ENCODE results near the gene MAFF.
"Not testable (repeated sequence)": the region's sequence is repeated elsewhere in the genome, so short reads cannot be mapped to it uniquely, and the experiment has no call there.

The MAFF gene

DNA sequence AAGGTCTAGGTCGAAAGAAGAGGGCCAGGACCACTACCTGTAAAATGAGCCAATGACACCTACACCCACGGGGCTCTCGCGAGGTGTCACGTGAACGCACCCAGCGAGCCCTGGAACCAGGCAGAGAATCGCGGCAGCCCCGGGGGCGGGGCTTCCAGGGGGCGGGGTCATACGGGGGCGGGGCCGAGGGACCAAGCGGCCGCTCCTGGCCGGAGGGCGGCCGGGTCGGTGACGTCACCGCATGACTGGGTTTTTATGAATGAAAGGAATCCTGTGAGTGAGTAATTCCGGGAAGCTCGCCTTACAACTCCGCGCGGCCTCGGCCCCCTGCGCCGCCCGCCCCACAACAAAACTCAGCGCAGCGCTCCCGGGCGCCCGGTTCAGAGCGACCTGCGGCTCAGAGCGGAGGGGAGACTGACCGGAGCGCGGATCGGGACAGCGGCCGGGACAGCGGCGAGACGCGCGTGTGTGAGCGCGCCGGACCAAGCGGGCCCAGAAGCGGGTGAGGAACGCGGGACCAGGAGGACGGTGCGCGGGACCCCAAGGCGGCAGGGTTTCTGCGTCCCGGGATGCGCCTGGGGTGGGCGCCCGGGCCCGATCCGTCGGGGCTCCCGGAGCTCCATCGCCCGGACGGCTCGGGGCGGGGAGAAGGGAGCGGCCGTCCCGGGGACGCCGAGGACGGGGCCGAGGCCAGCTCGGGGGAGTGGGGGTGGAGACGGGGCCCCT is at the start of gene MAFF:
Gene MAFF, plus strand, starts transcription at position 284 of the 726 bp plus-strand sequence. CDS start 11,860 bp downstream, outside the sequence.
- DNase-seq: peak; percentile 90

DNA sequence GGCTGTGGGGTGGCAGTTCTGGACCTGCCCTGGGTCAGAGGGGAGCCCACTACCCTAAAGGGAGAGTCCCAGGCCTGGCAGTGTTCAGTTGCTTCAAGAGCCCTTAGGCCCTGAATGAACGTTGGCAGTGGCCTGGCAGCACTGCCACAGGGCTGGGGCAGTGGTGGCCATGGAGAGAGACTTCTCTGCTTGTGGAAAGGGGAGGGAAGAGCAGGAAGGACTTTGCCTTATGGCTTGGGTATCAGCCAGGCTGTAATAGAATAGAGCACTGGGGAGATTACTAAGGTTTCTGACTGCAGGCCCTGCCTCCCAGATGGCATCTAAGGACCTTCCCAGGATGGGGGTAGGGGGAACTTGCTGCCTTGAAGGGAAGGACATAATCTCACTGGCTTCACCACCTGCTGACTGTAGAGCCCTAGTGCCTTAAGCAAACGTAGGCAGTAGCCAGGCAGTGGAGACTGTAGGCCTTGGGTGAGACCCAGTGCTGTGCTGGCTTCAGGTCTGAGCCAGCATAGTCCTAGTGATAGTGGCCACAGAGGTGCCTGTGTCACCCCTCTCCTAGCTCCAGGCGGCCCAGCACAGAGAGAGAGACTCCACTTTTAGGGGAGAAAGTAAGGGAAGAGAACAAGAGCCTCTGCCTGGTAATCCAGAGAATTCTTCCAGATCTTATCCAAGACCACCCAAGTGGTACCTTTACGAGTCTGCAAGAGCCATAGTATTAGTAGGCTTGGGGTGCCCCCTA is 47.8 kb upstream of the MAFF start:
- peak; percentile 42 for DNase-seq

DNA sequence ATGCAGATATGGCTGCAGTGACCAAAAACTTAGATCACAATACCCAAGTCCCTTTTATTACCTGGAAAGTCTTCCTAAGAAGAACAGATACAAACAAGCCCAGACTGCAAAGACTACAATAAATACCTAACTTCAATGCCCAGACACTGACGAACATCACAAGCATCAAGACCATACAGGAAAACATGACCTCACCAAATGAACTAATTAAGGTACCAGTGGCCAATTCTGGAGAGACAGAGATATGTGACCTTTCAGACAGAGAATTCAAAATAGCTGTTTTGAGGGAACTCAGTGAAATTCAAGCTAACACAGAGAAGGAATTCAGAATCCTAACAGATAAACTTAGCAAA is 47.3 kb upstream of the MAFF start:
- DNase-seq: not testable (repeated sequence)

DNA sequence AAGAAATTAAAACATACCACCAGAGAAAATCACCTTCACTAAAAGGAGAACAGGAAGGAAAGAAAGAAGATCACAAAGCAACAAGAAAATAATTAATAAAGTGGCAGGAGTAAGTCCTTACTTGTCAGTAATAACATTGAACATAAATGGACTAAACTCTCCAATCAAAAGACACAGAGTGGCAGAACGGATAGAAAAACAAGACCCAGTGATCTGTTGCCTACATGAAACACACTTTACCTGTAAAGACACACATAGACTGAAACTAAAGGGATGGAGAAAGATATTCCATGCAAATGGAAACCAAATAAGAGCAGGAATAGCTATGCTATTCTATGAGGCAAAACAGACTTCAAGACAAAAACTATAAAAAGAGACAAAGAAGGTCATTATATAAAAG is 46.1 kb upstream of the MAFF start:
- DNase-seq: no peak

DNA sequence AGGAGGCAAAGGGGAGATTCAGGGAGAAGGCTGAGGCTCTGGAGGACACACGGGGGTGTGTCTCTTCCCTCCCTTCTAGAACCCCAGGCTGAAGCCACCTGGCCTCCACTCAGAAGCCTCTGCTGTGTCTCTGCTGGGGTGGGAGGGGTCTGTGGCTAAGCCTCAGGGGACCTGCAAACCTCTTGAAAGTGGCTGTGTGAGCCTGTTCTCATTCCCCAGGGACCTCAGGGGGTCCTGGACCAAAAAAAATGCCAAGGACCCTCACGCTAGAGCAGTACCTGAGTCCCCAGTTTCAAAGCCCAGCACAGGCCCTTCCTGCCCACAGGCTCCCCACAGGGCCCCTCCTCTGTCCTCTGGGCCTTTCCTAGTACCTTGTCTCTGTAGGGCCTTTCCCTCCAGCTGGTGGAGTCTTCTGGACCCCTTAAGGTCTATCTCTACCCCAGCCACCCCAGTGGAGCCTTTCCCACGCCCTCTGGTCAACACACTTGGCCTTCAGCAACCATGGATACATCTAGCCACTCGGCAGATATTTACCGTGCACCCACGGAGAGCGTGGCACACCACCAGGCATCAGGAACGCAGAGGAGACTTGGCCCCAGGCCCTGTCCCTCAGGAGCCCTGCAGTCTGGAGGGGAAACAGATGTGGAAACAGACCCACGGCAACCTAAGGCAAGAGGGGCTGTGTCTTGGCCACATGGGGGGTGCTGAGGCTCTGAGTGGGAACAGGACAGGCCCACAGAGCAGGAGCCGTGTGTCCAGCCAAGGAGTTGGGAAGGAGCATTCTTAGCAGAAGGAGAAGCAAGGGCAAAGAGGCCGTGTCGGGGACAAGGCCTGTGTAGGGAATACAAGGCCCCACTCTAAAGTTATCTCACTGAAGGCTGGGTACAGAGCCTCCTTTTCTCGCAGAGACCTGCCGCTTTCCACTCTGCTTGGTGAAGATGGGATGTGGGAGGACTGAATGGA is 38.6 kb upstream of the MAFF start:
- no peak for DNase-seq

DNA sequence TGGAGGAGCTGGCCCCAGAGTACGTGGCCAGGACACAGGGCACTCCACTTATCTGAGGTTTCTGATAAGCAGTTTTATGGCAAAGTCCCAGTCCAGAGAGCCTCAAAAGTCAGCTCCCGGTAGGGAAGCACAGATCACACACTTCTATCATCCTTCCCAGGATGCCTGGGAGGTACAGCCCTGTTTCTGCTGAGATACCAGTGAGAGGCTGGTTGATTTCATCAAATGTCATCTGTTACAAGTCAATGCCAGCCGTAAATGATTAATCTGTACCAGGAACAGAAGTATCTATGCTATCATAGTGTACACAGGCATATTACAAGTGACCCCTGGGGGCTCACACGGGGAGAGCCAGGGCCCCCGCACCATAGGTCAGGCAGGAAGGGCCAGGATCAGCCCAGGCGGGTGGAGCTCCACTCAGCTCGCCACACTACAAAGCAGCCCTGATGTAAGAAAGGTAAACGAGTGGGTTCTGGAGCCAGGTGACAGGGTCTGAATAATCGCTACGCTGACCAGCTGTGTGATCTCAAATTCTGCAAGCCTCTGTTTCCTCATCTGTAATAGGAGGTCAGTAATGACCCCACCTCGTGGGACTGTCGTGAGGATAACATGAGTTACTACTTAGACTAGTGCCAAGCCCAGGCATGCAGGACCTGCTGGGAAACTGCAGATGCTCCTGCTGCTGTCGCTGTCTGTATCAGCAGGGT is 37.8 kb upstream of the MAFF start:
- DNase-seq: no peak

DNA sequence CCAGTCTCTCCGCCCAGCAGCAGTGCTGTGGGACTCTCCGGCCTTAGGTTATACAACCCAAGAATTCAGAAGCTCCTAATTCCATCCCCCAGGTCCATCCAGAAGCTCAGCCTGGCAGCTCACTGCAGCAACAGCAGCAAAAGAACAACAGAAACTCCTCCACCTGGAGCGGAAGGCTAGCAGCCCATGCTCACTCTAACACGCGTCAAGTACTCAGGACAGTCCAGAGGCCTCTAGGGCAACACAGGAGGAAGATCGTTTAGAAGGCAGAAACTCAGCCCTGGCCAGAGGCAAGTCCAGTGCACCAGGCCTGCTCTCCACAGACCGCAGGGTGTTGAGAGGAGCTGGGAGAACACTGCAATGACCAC is 37.3 kb upstream of the MAFF start:
- DNase-seq: no peak

DNA sequence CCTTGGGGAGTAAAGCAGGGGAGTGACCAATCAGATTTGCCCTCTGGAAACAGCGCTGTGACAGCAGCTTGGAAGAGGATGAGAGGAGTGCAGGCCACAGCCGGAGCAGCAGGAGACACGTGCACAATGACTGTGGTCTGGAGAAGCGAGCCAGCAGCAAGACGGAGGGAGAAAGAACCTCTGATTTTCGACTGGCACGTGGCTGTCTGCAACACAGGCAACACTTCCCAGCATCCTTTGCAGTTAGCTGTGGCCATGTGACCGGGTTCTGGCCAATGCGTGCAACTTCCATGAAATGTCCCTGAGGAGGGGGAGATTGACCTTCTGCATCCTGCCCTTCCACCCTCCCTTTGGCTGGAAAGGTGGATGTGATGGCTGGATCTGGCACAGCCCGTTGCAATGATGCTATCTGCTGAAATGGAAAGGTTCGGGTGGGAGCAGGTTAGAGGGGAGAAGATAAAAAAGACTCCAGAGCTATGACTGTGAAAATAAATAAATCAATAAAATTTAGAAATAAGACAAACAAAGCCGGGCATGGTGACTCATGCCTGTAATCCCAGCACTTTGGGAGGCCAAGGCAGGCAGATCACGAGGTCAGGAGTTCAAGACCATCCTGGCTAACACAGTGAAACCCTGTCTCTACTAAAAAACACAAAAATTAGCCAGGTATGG is 35.7 kb upstream of the MAFF start:
- no peak for DNase-seq

DNA sequence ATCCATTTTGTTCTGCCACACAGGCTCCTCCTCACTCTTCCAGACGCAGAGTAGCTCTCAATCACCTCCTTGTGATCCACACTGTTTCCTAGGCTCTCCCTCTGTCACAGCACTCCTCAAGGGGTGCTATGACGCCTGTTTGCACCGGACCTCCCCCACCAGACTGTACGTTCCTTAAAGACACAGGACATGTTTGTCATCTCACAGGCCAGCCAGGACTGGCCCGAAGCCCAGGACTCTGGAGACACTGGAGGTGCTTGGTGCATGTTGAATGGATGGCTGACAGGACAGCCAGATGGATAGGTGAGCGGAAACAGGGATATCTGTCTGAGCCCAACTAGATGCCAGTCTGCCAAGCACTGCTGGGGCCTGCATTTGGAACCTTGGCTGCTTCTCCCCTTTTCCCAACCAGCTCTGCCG is 33.8 kb upstream of the MAFF start:
- DNase-seq: peak; percentile 95

DNA sequence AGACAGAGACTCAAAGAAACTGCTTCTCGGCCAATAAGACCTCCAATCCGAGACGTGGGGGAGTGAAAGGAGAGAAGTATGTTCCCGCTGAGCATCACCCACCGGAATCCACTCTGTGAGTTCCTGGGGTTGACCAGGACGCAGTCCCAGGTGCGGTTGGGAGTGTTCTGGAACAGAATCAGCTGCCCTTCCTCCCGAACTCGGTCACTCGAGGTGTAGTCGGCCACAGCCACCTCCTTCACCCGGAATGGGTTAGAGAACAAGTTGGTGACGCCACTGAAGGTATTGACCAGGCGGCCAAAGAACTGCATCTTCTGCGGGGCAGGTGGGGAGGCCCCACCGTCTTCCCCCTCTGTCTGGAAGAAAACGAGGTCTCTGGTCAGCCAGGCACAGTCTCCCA is 32.7 kb upstream of the MAFF start:
- no peak for DNase-seq

DNA sequence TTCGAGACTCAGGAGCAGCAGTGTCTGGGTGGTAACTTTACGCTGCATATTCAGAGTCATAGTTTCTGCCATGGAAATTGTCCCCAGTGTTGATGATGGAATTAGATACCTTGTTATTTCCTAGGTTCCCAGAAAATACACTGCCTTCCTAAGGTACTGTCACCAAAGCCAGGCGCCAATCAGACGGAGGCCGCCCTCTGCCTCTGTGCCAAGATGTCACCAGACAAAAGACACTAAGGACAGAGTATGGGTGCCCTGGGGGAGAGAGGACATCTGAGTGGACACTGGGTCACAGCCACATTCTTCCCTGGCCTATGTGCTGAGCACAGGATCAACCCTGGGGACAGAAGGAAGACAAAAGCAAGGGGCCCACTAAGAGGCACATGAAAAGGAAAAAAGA is 31.3 kb upstream of the MAFF start:
- DNase-seq: no peak

DNA sequence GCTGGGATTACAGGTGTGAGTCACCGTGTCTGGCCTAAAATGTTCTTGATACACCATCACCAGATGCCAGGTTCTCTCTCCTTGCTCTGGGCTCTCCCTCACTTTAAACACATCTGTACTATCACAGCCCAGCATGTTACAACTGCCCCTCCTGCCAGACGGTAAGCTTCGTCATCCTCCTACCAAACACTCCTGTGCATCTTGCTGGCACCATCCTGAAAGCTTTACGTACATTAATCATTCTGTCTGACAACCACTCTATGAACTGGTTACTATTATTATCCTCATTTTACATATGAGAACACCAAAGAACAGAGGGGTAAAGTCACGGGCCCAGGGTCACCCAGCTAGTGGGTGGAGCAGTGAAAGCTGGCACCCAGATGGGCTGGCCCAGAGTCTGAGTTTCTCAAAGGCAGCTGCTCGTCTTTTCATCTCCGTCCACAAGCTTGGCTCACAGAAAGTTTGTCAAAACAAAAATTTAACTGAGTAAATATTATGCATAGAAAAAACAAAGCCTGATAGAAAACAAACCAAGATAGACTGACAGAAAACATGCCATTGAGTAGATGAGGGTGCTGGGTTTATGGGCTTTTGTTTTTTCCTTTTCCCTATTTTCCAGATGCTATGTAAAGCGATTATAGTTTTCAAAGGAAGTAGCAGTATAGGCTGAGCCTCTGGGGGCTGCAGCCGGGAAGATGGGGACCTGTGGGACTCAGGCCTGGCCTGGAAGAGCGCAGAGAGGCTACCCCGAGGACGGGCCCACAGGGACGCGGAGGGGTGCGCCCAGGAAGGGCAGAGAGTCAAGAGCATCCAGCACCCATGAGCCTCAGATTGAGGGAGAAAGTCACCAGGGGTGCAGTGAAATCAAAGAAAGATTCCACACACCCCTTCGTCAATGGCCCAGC is 29.6 kb upstream of the MAFF start:
- no peak for DNase-seq

DNA sequence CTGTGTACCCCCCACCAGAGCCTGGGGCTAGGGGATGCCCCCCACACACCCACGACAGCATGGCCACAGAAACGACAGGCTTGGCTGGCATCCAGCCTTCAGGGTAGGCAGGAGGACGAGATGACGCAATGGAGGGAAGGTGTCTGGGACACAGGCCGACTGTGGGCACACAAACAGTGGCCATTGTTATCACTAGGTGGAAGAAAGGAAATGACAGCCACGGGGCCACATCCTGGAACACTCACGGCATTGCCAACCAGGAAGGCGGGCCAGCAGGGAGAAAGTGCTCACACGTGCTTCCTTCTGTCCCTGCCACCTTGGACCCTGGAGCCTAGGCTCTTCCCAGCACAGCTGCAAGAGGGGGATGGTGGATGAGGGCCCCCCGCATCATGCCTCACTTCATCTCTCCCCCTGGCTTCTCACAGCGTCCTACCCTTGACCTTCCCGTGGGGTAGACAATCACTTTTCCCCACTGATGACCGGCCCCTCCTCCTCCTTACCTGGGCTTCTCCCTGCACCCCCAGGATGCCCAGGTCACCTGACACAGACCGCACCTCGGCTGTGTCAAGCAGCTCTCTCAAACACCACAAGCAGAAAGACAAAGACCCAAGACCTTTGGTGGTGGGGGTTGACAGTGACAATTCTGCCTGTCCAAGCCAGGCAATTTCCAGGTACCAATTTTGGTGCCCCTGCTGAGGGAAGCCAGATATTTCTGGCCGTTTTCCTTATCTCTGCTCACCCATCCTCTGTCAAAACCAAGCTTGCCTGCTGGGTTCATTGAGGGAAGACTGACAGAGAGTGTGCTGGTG is 28.8 kb upstream of the MAFF start:
- peak; percentile 89 for DNase-seq

DNA sequence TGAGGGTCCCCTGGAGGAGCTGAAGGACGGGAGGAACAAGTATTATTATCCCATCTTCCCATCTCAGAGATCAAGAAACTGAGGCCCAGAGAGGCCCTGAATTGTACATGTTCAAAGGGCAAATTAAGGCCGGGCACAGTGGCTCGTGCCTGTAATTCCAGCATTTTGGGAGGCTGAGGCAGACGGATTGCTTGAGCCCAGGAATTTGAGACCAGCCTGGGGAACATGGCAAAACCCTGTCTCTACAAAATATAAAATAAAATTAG is 28.2 kb upstream of the MAFF start:
- DNase-seq: no peak

DNA sequence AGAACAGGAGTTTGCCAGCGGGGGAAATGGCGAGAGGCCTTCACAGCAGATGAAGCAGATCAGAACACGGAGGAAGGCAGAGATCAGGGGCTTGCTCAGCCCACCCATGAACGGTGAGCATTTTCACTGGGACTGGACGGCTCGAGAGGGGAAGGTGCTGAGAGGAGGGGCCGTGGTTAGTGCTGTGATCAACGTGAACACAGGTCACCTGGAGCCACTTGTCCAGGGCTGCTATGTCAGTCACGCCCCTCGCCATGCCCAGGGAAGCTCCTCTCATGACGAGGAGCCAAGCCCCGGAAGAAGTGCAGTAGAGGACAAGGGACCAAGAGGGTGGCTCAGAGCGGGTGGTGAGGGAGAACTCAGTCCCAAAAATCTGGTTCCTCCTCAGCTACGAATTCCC is 27.2 kb upstream of the MAFF start:
- no peak for DNase-seq

DNA sequence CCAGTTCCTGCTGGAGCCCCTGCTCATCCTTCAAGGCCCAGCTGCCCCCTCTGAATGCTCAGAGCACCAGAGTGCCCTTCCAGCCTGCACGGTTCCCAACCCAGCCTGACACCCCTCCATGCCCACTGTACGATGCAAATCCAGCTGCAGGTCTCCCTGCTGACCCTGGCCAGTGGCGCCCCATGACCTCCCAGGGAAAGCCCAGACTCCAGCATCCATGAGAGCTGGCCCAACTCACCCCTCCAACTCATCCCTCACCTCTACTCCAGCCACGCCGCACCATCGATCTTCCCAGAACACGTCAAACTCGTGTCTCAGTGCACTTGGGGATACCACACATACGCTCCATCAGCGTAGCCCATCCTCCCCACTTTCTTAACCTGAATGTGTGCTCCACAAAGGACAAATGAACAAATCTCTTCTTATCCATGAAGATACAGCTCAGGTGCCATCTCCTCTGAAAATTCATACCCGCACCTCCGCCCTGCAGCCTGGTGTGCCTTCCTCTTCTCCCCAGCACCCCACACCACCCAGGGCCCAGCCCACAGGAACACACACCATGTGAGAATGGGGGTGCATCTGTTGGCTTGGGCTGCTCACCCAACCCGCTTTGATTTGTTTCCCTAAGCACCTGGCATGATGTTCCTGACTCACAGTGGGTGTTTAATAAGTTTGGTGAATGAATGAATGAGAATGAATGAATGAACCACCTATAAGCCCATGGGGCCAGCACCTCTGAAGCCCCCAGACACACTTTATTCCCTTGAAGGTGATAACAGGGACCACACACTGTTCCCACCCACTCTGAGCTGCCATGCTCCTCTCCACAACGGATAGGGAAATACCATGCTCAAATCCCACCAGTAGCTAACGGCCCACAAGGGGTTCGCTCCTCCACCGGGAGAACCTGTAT is 26.3 kb upstream of the MAFF start:
- DNase-seq: no peak

DNA sequence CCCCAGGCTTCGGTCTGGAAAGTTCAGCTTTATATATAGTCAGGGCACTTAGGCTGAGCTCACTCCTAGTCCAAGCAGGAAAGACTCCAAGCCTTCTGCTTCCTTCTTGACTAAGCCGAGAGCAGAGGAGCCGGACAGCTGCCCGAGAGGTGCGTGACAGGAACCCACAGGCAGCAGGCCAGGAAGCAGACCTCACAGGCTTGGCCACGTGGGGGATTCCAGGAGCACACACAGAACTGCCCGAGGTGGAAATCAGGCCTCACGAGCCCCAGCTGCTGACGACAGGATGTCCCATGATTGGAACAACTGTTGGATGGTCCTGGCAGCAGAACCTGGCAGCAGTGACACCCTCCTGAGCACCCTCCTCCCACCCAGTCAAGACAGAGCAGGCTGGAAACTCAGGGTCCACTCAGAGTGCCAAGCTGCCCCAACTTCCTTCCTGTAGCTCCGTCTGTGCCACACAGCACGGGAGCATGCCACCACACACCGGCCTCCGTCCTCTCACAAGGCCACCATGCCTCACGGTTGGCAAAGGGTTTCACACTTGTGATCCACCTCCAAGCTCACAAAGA is 25.5 kb upstream of the MAFF start:
- peak; percentile 68 for DNase-seq

DNA sequence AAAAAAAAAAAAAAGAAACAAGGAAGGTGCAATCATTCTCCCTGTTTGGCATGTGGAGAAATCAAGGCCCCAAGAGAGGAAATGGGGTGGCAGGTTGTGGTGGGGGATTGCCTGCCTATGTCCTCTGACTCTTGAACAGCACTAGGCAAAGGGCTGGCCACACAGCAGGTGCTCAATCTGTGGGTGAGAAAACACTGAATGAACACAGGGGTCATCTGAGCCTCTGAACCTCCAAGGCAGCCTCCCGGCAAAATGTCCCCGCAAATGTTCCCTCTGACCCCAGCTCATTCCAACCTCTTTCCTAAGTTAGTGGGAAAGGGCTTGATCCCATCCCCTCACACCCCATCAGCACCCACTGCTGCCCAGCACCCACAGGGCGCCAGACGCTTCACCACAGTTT is 24.8 kb upstream of the MAFF start:
- DNase-seq: no peak

DNA sequence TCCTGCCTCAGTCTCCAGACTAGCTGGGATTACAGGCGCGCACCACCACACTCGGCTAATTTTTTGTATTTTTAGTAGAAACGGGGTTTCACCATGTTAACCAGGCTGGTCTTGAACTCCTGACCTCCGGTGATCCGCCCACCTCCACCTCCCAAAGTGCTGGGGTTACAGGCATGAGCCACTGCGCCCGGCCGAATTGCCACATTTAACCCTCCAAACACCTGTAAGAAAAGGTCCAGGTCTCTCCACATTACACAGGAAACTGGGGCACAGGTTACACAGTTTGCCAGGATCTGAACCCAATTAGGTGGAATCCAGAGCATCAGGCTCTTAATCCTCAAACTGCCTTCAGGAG is 24.2 kb upstream of the MAFF start:
- DNase-seq: not testable (repeated sequence)
